Frontal cortex (tissue), 4 donors: ENCODE results near the gene OR5T3. TPM values are rescaled to one million over a fixed set of nuclear protein-coding genes. Genes with fewer than 3 reads are reported as not detected.
"Not testable (repeated sequence)": the region's sequence is repeated elsewhere in the genome, so short reads cannot be mapped to it uniquely, and the experiment has no call there.

Source experiments
- DNase-seq, 2 donors: peaks; one replicate each; pipeline ENCODE4 v3.0.0; 2012; ENCODE audit warnings: low spot score in 2 of 2
- FAIRE-seq: peaks from 2 replicates; lab custom pipeline; 2012; peaks lifted over from hg19 to GRCh38; lab: Jason Lieb, UNC
- total RNA-seq: library from RNA; depleted of rRNA; stranded (reverse); fragments of >200 nt; gene quantifications from one replicate; pipeline ENCODE4 v1.2.3, GENCODE V29; 2014
- donor health status: control.
- donor health status: control.
- donor health status: control.

The OR5T3 gene
- not detected for total RNA-seq

GRCh38 chr11:56251954-56252353, at the start of gene OR5T3:
OR5T3 (plus strand) TSS chr11:56252254; CDS start chr11:56252254, 0 bp downstream.
- no peak for DNase-seq
- no peak for FAIRE-seq

- FAIRE-seq (no peak), DNase-seq (no peak)
Measured at GRCh38 chr11:56207790-56208189, 44.3 kb upstream of the OR5T3 start.

GRCh38 chr11:56214537-56214936, 37.5 kb upstream of the OR5T3 start:
- no peak for FAIRE-seq
- no peak for DNase-seq

- not testable (repeated sequence) for FAIRE-seq, DNase-seq
Measured at GRCh38 chr11:56219735-56220134, 32.3 kb upstream of the OR5T3 start.

GRCh38 chr11:56234155-56234554, 17.9 kb upstream of the OR5T3 start, which contains the start of gene OR5T2:
OR5T2 (minus strand) TSS chr11:56234255; CDS start chr11:56233062, 1,193 bp downstream.
- DNase-seq (no peak), FAIRE-seq (no peak)

- DNase-seq (no peak), FAIRE-seq (no peak)
Measured at GRCh38 chr11:56271092-56271491, 19.0 kb downstream of the OR5T3 start.

GRCh38 chr11:56273854-56274253, 21.8 kb downstream of the OR5T3 start, which contains the start of gene OR5T1:
OR5T1 (plus strand) TSS chr11:56274154; CDS start chr11:56275639, 1,485 bp downstream.
- FAIRE-seq (no peak), DNase-seq (no peak)

- DNase-seq (no peak), FAIRE-seq (no peak)
Measured at GRCh38 chr11:56292154-56292553, 40.1 kb downstream of the OR5T3 start, which contains the start of gene OR8H1. OR8H1 (minus strand) TSS chr11:56292254; CDS start chr11:56291062, 1,192 bp downstream.

GRCh38 chr11:56296898-56297297, 44.8 kb downstream of the OR5T3 start:
- no peak for FAIRE-seq
- no peak for DNase-seq

Other genes starting within 250 kb of the OR5T3 start
- gene OR5AS1, start 224.6 kb upstream of the OR5T3 start, total RNA-seq = not detected
- not detected for gene OR8I2, start 158.9 kb upstream of the OR5T3 start, total RNA-seq
- gene OR8H2, start 148.6 kb upstream of the OR5T3 start, total RNA-seq = not detected
- not detected for gene OR8H3, start 129.9 kb upstream of the OR5T3 start, total RNA-seq
- gene OR8J3, start 112.1 kb upstream of the OR5T3 start, total RNA-seq = not detected
- gene OR8K5, start 91.9 kb upstream of the OR5T3 start, total RNA-seq = not detected
- not detected for gene OR5J2, start 75.6 kb upstream of the OR5T3 start, total RNA-seq
- not detected for gene OR5T2, start 18.0 kb upstream of the OR5T3 start, total RNA-seq
- not detected for gene OR5T1, start 21.9 kb downstream of the OR5T3 start, total RNA-seq
- not detected for gene OR8H1, start 40.0 kb downstream of the OR5T3 start, total RNA-seq
- not detected for gene OR8K3, start 62.9 kb downstream of the OR5T3 start, total RNA-seq
- gene OR8K1, start 93.8 kb downstream of the OR5T3 start, total RNA-seq = not detected
- not detected for gene OR8J1, start 102.0 kb downstream of the OR5T3 start, total RNA-seq
- not detected for gene OR8U1, start 123.4 kb downstream of the OR5T3 start, total RNA-seq
- not detected for gene OR5AL1, start 160.4 kb downstream of the OR5T3 start, total RNA-seq
- gene OR5M3, start 221.1 kb downstream of the OR5T3 start, total RNA-seq = not detected
- 0.41 TPM for gene OR5M8, start 239.1 kb downstream of the OR5T3 start, total RNA-seq